ENCODE data around the gene MYRF. TPM values are rescaled to one million over a fixed set of nuclear protein-coding genes. Genes with fewer than 3 reads are reported as not detected.

The MYRF gene
- total and polyA plus RNA-seq, 2 donors (not counting 1 experiment from before 2014, with no cell fraction given) = 0.27 to 0.34 TPM

DNA sequence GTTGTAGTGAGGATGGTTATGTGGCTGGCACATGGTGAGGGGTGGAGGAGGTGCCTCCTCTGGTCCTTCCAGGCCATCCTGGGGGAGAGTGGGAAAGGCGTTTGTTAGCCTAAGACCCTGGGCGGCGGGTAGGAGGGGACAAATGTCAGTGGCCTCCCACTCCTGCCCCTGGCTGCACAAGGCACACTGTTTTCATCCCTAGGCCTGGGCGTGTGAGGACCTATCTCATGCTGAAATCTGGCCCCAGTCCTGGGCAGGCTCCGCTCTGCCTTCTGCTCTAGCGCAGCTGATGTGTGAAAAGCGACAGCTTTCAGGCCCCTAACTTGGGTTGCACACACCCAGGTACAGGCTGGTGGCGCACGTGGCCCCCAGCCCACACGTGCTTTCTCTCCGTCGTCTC is 40.1 kb upstream of the MYRF start:
- Histone ChIP-seq H3K36me3 (replicated peaks in 1 of 2; ENCODE audit: control extremely low read depth in 1 of 2, control insufficient read depth in 1 of 2, extremely low read depth in 1 of 2, insufficient read depth in 2 of 2, low read length in 1 of 2) (no peaks in the 10 kb centered on the region), H3K27ac (ENCODE audit: low read length in 2 of 2) (no peak overlapping the region), H3K27me3 (replicated peaks in 1 of 4; ENCODE audit: control extremely low read depth in 1 of 4, control insufficient read depth in 3 of 4, insufficient read depth in 4 of 4, low read length in 3 of 4) (no peaks in the 10 kb centered on the region), H4K20me1 (ENCODE audit: control insufficient read depth, insufficient read depth, low read length, poor library complexity, severe bottlenecking) (no peaks in the 10 kb centered on the region), H3K9ac (ENCODE audit: low read length) (no peak overlapping the region), H3K9me3 (ENCODE audit: control extremely low read depth in 1 of 3, control insufficient read depth in 2 of 3, insufficient read depth in 1 of 3, low read length in 2 of 3) (no peaks in the 10 kb centered on the region), H3K79me2 (ENCODE audit: control insufficient read depth, insufficient read depth, low read length) (no peaks in the 10 kb centered on the region), H2AFZ (ENCODE audit: insufficient read depth, low read depth, low read length, poor library complexity, severe bottlenecking) (no peak overlapping the region), H3K4me3 (ENCODE audit: control extremely low read depth in 1 of 5, extremely low read depth in 1 of 5, insufficient read depth in 1 of 5, low read depth in 2 of 5, low read length in 4 of 5) (no peak overlapping the region), H3K4me2 (replicated peaks; ENCODE audit: low read depth, low read length, poor library complexity, severe bottlenecking) (no peak overlapping the region), H3K4me1 (ENCODE audit: control insufficient read depth in 2 of 2, insufficient read depth in 2 of 2, low read length in 2 of 2) (no peaks in the 10 kb centered on the region)
- ChIA-PET POLR2A (no interaction called here), CTCF (no interaction called here)
- Mint-ChIP-seq H3K4me3 (no peak overlapping the region), H3K9me3 (ENCODE audit: insufficient read depth) (no peaks in the 10 kb centered on the region), H3K27ac (no peak overlapping the region), H3K4me1 (no peaks in the 10 kb centered on the region), H3K27me3 (peaks cover 12% of the 10 kb centered on the region)
- DNase-seq (no peak), ATAC-seq (ENCODE audit: low read depth) (no peak)
- TF ChIP-seq, protein P1, sequence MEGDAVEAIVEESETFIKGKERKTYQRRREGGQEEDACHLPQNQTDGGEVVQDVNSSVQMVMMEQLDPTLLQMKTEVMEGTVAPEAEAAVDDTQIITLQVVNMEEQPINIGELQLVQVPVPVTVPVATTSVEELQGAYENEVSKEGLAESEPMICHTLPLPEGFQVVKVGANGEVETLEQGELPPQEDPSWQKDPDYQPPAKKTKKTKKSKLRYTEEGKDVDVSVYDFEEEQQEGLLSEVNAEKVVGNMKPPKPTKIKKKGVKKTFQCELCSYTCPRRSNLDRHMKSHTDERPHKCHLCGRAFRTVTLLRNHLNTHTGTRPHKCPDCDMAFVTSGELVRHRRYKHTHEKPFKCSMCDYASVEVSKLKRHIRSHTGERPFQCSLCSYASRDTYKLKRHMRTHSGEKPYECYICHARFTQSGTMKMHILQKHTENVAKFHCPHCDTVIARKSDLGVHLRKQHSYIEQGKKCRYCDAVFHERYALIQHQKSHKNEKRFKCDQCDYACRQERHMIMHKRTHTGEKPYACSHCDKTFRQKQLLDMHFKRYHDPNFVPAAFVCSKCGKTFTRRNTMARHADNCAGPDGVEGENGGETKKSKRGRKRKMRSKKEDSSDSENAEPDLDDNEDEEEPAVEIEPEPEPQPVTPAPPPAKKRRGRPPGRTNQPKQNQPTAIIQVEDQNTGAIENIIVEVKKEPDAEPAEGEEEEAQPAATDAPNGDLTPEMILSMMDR (IDR thresholded peaks at IDR 0.05) = no peak
- no peak for TF ChIP-seq EZH2 (IDR thresholded peaks at IDR 0.05; ENCODE audit: borderline replicate concordance, insufficient read depth, low read depth, low read length, poor library complexity, severe bottlenecking)
- 97% methylated on average over 6 of the region's 12 CpGs for WGBS (ENCODE audit: insufficient coverage)
- intact Hi-C loops (cut with micrococcal nuclease) = no loop called here

- Histone ChIP-seq H3K36me3 (replicated peaks in 1 of 2; ENCODE audit: control extremely low read depth in 1 of 2, control insufficient read depth in 1 of 2, extremely low read depth in 1 of 2, insufficient read depth in 2 of 2, low read length in 1 of 2) (no peaks in the 10 kb centered on the region), H3K4me2 (replicated peaks; ENCODE audit: low read depth, low read length, poor library complexity, severe bottlenecking) (no peak overlapping the region), H4K20me1 (ENCODE audit: control insufficient read depth, insufficient read depth, low read length, poor library complexity, severe bottlenecking) (no peaks in the 10 kb centered on the region), H3K9me3 (ENCODE audit: control extremely low read depth in 1 of 3, control insufficient read depth in 2 of 3, insufficient read depth in 1 of 3, low read length in 2 of 3) (no peaks in the 10 kb centered on the region), H3K27ac (ENCODE audit: low read length in 2 of 2) (no peak overlapping the region), H3K79me2 (ENCODE audit: control insufficient read depth, insufficient read depth, low read length) (no peaks in the 10 kb centered on the region), H3K4me3 (ENCODE audit: control extremely low read depth in 1 of 5, extremely low read depth in 1 of 5, insufficient read depth in 1 of 5, low read depth in 2 of 5, low read length in 4 of 5) (no peak overlapping the region), H3K9ac (ENCODE audit: low read length) (no peak overlapping the region), H3K27me3 (replicated peaks in 1 of 4; ENCODE audit: control extremely low read depth in 1 of 4, control insufficient read depth in 3 of 4, insufficient read depth in 4 of 4, low read length in 3 of 4) (no peaks in the 10 kb centered on the region), H3K4me1 (ENCODE audit: control insufficient read depth in 2 of 2, insufficient read depth in 2 of 2, low read length in 2 of 2) (no peaks in the 10 kb centered on the region), H2AFZ (ENCODE audit: insufficient read depth, low read depth, low read length, poor library complexity, severe bottlenecking) (no peak overlapping the region)
- TF ChIP-seq, protein P1 (IDR thresholded peaks at IDR 0.05) = no peak
- TF ChIP-seq EZH2 (IDR thresholded peaks at IDR 0.05; ENCODE audit: borderline replicate concordance, insufficient read depth, low read depth, low read length, poor library complexity, severe bottlenecking) = no peak
- Mint-ChIP-seq H3K9me3 (ENCODE audit: insufficient read depth) (no peaks in the 10 kb centered on the region), H3K4me3 (no peak overlapping the region), H3K4me1 (no peaks in the 10 kb centered on the region), H3K27me3 (peaks cover 12% of the 10 kb centered on the region), H3K27ac (no peak overlapping the region)
- intact Hi-C loops (cut with micrococcal nuclease) = no loop called here
- WGBS (ENCODE audit: insufficient coverage) = 91% methylated on average over 6 of the region's 6 CpGs
- POLR2A ChIA-PET = no interaction called here
- DNase-seq = no peak
- CTCF ChIA-PET = no interaction called here
- ATAC-seq (ENCODE audit: low read depth) = no peak
Measured at GRCh38 chr11:61712846-61713245, 39.6 kb upstream of the MYRF start.

Measured in B cell (primary cell).